NCI-H1105 (cell line): ENCODE data around the gene SLC38A3.
"Not testable (repeated sequence)": the region's sequence is repeated elsewhere in the genome, so short reads cannot be mapped to it uniquely, and the experiment has no call there.

ENCODE experiments used
- DNase-seq: peaks from one replicate; lab custom pipeline; 2025; lab: John Stamatoyannopoulos, UW

The SLC38A3 gene

GRCh38 chr3:50231581-50231980, 26.5 kb downstream of the SLC38A3 start:
- DNase-seq = no peak

GRCh38 chr3:50232303-50232702, 27.2 kb downstream of the SLC38A3 start:
- no peak for DNase-seq

DNA sequence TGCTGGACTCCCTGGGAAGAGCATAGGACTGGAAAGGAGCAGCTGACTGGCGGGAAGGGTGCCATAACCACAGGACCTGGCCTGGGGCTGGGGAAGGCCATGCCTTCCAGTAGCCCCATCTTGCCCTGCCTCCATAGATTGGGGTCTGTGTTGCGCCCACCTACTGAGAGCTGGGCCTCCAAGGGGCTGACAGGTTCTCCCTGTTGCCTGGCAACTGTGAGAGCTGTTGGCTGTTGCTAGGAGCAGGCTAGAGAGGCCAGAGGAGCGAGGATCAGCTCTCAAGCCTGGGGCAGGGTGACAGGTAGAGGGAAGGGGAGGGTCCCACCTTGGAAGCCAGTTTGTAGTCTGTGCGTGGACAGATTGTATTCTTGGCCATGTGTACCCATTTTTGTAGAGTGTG, 28.1 kb downstream of the SLC38A3 start:
- DNase-seq = no peak

DNA sequence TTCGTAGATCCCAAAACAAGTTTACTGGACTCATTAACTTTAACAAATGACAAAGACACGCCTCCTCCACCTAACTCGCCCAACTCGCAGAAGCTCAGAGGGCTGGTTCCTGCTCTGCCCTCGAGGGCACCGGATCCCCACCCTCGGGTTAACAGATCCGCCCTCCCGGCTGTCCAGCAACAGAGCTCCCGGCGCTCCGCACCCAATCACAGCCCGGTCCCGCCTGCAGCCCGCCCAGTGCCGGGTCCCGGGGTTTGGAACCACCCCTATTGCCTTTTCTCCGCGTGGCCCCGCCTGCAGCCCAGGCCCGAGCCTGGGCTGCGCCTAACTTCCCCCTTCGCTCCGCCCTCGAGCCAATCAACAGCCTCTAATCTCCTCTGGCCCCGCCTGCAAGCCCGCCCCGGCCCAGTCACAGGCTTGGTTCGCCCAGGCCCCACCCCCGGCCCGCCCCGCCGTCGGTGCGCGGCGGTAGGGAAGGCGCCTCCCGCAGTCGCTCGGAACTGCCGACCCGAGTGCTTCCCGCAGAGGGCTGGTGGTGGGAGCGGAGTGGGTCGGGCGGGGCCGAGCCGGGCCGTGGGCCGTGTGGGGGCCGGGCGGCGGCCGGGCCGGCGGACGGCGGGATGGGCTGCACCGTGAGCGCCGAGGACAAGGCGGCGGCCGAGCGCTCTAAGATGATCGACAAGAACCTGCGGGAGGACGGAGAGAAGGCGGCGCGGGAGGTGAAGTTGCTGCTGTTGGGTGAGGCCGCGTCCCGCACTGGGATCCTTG, 30.8 kb downstream of the SLC38A3 start, which contains the start of gene GNAI2:
GNAI2 (plus strand) TSS at position 489 of the 768 bp plus-strand sequence; CDS start at position 621, 132 bp downstream.
- peak; percentile 93 for DNase-seq

DNA sequence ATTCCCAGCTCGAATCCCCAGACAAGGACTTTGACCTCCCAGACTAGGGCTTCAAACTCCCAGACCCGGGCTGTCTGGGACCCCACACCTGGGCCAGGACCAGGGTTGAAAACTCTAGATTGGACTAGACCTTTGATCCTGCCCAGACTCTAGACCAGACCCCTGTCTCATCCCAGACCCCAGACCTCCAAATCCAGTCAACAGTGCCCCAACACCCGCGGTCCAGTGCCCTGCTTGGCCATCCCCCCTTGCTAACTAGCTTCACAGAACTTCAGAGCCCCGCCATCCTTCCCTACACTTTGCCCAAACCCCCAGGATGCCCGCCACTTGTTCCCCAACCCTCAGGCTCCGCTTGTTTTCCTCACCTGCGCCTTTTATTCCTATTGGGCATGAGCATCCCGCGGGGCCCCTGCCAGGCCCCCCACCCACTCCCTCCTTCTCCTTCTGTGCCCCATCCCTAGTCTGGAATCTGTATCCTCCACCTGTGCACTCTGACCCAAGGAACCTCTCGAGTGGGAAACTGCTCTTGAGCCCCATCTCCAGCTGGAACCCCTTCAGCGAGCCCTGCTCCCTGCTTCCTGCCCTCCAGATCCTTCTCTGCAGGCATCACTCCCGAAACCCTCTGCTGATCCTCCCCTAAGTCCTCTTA, 31.5 kb downstream of the SLC38A3 start:
- DNase-seq = no peak

DNA sequence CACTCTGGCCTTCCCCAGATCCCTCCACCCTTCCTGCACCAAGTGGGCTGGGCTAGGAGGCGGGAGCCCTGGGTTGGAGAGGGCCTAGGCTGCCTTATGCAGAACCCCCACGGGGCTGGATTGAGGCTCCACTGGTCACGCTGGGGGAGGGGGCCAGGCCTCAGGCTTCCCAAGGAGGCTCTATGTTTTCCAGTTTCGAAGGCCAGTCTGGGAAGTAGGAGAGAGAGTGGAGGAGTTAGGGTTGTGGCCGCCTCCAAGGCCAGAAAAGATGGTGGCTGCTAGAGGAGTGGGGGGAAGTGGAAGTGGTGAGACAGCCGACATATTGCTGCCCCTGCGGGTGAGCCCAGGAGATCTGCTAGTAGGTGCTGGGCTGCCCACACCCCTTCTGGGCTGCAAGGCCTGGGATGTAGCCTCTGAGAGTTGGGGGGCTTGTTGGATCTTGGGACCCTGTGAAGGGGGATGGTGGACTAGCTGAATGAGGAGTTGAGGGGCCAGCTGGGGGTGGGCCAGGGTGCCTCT, 32.1 kb downstream of the SLC38A3 start:
- DNase-seq = no peak

DNA sequence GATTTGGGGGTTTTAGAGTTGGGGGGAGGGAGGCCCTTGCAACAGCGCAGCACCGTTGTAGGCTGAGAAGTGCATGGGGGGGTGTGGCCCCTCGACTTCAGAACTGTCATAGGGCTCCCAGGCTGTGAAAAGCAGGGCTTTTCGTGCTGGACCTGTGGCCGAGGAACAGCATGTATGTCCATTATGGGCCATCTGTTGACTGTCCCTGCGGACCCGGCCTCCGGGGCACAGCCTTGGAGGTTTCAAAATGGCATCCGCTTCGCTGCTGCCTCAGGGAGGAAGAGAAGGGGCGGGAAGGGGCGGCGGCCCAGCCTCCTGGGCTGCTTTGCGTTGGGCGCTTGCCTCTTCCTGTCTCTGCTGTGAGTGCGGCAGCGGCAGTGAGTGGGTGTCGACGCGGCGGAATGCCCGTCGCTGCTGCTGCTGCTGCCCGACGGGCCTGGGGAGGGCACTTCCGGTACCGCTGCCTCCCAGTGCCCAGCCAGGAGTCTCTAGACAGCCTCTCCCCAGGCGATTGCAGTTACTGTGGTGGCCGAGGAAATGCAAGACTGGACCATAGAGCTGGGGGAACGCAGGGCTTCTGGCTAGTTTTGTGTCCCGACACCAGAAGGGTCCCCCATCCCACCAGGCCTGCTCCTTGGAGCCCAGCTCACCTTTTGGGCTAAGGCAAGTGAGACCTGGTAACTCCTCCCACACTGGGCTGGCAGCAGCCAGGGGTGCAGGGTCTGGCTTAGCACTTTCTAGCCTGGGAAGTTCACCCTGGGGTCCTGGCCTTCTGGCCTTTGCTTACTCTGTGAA, 32.9 kb downstream of the SLC38A3 start:
- peak; percentile 29 for DNase-seq

DNA sequence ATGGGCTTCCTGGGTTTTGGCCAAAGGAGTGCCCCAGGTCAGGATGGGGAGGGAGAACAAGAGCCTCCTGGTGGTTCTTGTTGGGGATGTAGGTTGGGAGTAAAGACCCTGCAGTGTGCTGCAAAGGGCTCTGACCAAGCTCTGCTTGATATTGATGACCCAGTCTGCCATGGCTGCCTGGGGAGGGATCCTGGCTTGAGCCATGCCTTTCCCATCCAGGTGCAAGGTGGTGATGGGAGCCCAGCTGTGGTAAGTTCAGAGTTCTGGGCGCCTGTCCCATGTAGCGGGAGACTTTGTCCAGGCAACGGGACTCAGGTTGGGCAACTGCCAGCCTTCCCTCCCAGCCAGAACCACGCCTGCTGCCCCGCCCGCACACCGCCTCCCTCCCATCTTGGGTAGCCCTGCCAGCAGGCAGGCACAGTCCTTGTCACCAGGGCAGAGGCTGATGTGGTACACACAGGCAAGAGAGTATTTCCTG, 33.5 kb downstream of the SLC38A3 start:
- no peak for DNase-seq

DNA sequence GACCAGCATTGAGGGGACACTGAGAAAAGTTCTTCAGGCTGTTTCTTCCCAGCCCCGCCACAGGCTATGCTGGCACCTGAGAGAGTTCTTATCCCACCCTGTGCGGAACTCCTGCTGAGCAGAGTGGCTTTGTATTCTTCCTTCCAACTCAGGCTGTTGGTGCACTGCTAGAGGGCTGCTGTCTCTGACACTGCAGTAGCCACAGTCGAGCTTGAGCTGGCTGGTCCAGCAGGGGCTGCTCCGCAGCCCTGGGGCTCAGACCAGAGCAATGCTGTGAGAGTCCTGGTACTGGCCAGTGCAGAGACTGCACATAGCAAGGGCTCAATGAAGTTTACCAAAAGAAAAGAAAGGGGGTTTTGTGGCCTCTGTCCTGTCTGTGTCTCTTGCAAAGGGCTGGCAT, 34.6 kb downstream of the SLC38A3 start:
- DNase-seq = no peak

GRCh38 chr3:50241163-50241562, 36.1 kb downstream of the SLC38A3 start:
- no peak for DNase-seq

- DNase-seq = no peak
Measured at GRCh38 chr3:50241713-50242380, 36.8 kb downstream of the SLC38A3 start.

DNA sequence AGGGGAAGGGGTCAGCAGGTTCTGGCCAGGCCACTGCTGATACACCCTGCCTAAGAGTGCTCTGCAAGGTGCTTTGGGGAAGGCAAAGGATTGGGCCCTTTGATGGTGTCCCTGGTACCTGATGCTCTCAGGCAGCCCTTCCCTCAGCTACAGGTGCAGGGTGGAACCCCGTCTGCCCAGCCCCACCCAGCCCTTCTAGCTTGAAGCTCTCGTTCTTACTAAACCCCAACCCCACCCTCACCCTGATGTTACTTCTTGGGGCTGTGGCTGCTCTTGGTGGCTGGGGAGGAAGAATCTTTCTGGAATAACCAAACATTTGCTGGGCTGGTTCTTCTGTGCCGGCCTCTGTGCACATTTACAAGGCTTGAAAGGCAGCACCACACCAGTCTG, 37.3 kb downstream of the SLC38A3 start:
- no peak for DNase-seq

- DNase-seq = no peak
Measured at GRCh38 chr3:50242851-50243542, 37.9 kb downstream of the SLC38A3 start.

DNA sequence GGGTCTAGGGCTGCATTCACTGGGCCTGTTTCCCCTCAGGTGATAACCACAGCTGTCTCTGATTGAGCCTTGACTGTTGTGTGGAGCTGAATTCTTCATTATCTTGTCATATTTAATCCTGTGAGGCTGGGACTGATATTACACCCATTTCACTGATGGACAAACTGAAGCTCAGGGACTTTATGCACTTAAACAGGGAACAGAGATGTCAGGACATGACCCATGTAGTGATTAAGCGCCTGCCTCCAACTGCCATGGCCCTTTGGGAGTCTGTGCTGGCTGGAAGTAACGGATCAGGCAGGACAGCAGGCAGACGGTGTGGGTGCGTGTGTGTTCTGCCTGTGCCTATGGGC, 38.4 kb downstream of the SLC38A3 start:
- DNase-seq = no peak

DNA sequence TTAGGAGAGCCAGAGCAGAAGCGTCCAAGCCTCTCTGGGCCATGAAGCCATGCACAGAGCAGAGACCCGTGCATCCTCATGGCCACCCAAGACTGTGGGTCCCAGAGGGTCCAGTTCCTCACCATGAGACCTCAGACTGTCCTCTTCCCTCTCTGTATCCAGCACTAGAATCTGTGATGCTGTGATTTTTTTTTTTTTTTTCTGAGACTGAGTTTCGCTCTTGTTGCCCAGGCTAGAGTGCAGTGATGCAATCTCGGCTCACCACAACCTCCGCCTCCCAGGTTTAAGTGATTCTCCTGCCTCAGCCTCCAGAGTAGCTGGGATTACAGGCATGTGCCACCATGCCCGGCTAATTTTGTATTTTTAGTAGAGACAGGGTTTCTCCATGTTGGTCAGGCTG, 39.7 kb downstream of the SLC38A3 start:
- DNase-seq = not testable (repeated sequence)

DNA sequence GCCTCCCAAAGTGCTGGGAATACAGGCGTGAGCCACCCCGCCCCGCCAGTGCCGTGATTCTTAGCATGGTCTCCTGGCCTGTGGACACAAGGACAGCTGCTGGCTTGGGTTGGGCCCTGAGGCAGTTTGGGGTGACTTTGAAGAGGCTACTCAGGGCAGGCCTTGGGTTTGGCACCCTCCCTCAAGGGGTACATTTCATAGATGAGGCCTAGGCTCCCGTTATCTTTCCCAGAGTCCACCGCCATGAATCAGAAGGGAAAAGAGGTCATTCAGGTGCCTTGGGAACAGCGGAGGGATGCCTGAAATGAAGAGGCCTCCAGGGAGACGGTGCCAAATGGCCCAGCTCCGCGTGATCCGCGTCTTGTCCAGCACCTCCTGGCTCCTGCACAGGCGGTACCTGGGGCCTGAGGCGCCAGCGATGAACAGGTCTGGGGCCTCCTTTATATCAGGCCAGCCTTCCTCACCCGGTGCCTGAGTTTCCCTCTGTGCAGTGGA, 40.2 kb downstream of the SLC38A3 start:
- no peak for DNase-seq

- DNase-seq = peak; percentile 66
Measured at GRCh38 chr3:50245831-50246516, 40.9 kb downstream of the SLC38A3 start.

GRCh38 chr3:50246517-50246954, 41.5 kb downstream of the SLC38A3 start:
- no peak for DNase-seq

- DNase-seq = no peak
Measured at GRCh38 chr3:50248387-50248786, 43.3 kb downstream of the SLC38A3 start.

GRCh38 chr3:50249457-50249856, 44.4 kb downstream of the SLC38A3 start:
- no peak for DNase-seq
